Nucleus accumbens (tissue), 56 donors: ENCODE measurements around the gene RNF215.

ENCODE experiments used
- DNase-seq, 56 donors: peaks; one replicate each; lab custom pipeline; 2025; lab: John Stamatoyannopoulos, UW

The RNF215 gene

DNA sequence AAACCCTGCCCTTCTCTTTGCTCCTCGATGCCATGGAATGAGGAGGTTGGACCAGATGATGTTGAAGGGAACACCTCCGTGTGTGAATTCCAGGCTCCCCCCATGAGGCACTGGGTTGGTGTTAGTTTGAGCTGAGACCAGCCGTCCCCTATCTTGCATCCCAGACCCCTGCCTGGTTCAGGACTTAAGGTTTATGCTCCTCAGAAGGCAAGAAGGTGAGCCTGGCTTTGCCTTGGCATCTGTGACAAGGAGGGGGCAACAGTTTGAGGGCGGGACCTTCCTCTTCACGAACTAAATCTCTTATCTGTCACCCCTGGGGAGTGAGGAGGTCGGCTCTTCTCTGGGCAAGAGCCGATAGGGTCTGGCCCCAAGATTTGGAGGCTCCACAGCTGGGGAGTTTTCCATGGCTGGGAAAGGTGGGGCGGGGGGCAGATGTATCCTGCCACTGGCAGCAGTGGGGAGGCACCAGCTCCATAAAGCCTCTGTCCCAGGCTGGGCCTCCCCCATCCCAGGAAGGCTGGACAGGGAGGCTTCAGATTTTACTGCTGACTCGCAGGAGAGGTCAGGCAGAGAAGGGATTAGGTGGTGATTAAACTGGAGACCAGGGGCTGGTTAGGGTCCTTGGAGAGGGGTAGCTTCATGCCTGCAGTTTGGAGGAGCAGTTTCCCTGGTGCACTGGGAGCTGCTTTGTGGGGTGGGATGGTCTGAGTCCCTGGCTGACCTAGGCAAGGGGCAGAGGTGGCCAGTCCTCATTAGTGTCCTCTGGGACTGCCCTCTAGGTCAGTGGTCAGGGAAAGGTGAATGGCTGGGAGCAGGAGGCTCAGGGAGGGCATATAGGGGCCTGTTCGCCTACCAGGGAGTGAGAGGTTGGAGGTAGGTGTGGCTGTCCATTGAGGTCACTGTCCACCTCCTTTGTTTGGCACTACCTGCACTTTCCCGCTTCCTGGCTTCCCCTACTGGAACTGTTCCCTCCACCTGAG, 10.7 kb upstream of the RNF215 start:
- DNase-seq, result peak in 2 of 56 donors; percentile 46 to 52

GRCh38 chr22:30396871-30397655, 9.9 kb upstream of the RNF215 start, which contains the start of gene SEC14L2:
Gene SEC14L2 (plus strand): TSS chr22:30397018. CDS start chr22:30397117, 99 bp downstream.
- peak in 55 of 56 donors; percentile 30 to 91 (median 73) for DNase-seq

GRCh38 chr22:30393885-30394284, 6.7 kb upstream of the RNF215 start:
- no peak for DNase-seq

DNA sequence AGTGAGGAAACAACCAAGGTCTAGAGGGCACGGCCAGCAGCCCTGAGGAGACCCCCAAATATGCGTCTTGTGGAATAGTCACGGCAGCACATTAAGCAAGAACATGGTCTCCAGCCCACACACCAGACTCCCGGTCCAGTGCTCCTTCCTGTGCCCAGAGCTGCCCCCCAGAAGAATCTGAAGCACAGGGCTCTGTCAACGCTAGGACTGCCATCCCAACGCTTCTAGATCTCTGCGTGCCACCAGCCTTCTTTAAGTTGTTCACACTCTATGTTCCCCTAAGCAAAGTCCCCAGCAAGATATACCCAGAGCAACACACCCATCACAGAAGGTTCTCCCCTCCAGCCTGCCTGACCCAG, 6.1 kb upstream of the RNF215 start:
- no peak for DNase-seq

GRCh38 chr22:30392661-30393321, 5.6 kb upstream of the RNF215 start:
- DNase-seq, result peak in 5 of 56 donors; percentile 10 to 36 (median 25)

DNA sequence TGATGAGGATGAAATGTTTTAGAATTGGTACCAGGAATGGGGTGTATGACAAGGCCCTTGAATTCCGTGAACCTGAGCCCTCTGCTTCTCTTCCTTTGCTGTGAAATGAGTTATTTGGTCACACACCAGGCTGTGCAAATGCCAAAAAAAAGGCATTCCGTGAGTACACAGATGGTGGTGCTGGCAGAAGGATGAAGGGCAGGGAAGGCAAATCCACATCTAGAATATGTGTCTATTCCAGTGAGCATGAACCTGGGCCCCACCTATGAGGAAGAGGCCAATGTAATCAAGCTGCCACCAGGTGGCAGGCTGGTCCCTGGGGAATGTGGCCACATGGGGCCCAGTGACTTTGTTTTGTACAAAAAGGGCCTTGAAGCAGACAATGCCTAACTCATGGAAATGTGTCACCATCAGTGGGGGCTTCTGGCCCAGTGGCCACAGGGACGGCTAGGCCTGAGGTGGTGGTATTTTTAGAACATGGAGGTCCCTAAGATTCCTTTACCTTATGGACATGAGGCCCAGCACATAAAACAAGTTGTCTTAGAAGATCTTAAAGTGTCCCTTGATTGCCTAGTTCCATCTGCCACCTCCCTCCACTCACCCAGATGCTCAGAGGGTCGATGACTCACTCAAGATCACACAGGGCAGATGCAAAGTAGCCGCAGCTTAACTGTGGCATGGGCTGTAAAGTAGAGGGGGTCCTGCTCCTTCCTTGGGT, 3.9 kb upstream of the RNF215 start:
- peak in 54 of 56 donors; percentile 10 to 83 (median 55) for DNase-seq

DNA sequence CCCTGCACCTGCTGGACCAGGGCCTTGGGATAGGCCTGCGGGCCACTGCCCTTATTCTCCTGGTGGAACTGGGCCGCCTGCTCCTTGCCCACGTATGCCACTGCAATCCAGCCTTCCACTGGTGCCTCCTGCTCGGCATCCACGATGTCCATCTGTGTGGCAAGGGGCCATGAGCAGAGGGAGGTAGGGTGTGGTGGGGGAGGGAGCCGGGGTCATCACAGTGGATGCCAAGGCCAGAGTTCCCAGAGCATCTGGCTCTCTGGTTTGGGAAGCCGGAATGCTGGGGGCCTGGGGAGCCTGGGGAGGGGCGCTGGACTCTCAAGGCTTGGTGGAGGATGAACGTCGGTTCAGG, 627 bp downstream of the RNF215 start:
- DNase-seq, result peak in 1 of 56 donors; percentile 37

GRCh38 chr22:30385942-30386341, 1.3 kb downstream of the RNF215 start:
- DNase-seq, result no peak

- DNase-seq, result no peak
These were observed 4.2 kb downstream of the RNF215 start for GRCh38 chr22:30383061-30383460.

GRCh38 chr22:30382340-30382739, 4.9 kb downstream of the RNF215 start:
- no peak for DNase-seq

- DNase-seq, result no peak
These were observed 5.9 kb downstream of the RNF215 start for GRCh38 chr22:30381264-30381663.

DNA sequence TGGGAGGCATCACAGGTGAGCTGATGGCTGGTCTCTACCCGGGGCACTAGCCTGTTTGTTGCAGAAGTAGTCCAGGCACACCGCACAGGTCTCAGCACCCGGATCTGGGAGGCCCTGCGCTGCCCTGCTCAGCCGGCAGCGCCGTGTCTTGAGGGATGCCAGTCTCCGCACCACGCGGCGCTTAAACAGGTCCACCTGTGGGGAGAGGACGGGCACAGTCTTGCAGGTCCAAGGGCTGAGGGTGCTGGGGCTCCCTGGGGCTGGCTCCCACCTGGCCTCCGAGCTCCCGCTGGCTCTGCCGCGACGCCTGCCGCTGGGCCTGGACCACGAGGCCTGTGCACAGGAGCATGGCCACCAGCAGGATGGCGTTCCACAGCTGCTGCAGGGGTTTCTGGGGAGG, 7.2 kb downstream of the RNF215 start:
- DNase-seq, result no peak

GRCh38 chr22:30375312-30375849, 11.8 kb downstream of the RNF215 start:
- no peak for DNase-seq

DNA sequence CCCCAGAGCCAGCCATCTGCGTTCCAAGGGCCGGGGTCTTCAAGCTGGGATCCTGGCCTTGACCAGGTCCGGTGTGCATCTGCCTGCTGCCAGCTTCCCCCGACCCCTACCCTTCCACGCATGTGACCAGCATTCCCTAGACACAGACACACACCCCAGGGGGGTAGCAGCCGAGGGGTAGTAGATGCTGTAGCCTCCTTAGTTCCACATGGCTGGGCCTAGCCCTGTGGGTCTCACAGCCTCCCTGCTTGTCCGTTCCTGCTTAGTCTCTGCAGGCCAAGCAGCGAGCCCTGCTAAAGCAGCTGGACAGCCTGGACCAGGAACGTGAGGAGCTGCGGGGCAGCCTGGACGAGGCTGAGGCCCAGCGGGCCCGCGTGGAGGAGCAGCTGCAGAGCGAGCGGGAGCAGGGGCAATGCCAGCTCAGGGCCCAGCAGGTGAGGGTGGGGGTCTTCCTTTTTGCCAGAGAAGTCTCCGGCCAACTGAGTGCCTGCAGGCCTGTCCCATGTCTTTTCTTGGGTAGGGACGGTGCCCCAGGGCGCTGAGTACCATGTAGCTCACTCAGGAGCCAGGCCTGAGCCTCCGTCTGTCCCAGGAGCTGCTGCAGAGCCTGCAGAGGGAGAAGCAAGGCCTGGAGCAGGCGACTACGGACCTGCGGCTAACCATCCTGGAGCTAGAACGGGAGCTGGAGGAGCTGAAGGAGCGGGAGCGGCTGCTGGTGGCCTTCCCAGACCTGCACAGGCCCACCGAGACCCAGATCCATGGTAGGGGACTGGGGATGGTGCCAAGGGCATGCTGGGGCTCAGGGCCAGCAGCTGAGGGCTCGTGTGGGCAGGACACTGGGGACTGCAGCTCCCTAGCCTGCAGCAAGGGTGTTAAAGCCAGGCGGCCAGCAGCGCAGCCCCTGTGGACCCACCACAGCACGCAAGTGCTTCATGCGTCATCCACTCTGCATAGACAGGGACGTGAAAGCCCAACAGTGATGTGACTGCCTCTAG, 13.6 kb downstream of the RNF215 start:
- peak in 6 of 56 donors; percentile 6 to 31 (median 15) for DNase-seq

- no peak for DNase-seq
These were observed 14.3 kb downstream of the RNF215 start for GRCh38 chr22:30372915-30373314.

DNA sequence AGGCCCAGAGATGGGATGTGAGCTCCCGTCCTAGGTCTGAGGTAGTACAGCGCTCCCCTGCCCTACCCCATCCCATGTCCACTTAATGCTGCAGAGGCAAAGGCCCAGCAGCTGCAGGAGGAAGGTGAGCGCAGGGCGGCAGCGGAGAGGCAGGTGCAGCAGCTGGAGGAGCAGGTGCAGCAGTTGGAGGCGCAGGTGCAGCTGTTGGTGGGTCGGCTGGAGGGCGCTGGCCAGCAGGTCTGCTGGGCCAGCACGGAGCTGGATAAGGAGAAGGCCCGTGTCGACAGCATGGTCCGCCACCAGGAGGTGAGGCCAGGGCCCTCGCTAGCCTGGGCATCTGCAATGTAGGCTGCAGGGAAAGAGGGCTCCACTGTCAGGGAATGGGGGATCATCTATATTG, 15.2 kb downstream of the RNF215 start:
- no peak for DNase-seq

DNA sequence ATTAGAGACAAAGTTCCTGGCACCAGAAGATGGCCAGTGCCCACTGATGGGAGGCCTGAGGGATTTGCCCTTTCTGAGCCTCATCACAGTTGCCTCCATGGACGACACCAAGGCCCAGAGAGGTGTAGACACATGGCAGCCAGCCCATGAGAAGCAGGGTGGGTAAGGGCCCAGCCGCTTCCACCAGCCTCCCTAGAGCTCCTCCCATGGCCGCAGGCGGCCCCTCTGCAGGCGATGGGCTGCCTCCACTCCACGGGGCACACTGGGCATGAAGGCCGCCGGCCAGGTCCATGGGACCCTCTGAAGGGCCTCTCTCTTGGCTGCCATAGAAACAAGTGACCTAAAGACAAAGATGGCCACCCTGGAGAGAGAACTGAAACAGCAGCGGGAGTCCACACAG, 15.9 kb downstream of the RNF215 start:
- no peak for DNase-seq

DNA sequence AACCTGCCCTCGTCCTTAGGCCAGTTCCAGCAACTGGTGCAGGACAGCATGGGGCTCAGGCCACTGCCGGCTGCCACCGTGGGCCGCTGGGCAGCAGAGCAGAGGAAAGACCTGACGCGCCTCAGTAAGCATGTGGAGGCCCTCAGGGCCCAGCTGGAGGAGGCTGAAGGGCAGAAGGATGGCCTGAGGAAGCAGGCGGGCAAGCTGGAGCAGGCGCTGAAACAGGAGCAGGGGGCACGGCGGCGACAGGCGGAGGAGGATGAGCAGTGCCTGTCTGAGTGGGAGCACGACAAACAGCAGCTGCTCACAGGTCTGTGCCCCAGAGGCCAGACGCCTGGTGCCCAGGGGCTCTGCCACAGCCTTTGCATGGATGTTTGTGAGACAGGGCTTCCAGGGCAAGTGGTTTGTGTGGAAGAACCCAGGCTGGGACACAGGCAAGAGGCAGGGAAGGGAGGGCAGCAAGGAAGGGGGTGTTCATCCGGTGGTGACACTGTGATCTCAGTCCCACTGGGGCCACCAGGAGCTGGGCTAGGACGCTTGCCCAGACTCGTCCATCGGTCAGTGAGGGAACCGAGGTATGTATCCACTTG, 16.5 kb downstream of the RNF215 start:
- DNase-seq, result no peak
